Measurements from ENCODE around the gene FOXL3.

DNA sequence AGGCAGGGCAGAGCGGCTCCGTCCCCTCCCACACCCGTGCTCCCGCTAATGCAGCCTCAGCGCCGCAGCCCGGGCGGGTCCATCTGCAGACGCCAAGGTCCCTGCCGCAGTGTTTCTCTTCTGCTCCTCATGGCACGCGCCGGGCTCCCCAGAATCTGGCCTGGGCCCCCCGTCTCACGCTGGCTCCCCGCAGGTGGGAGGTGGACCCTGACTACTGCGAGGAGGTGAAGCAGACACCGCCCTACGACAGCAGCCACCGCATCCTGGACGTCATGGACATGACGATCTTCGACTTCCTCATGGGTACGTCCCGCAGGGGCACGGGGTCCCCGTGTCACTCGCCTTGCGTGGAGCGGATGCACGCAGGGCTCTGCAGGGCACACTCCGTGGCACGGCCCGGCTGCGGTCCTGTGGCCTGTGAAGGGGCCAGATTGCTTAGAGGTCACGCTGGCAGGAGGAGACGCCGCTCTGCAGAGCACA is 33.5 kb upstream of the FOXL3 start:
- TF ChIP-seq MAZ (IDR thresholded peaks at IDR 0.05; ENCODE audit: borderline replicate concordance, low read depth, low read length) (no peak), NR3C1 (IDR thresholded peaks at IDR 0.05) (no peak), JUN (IDR thresholded peaks at IDR 0.05) (no peak)
- TF ChIP-seq, protein P1, sequence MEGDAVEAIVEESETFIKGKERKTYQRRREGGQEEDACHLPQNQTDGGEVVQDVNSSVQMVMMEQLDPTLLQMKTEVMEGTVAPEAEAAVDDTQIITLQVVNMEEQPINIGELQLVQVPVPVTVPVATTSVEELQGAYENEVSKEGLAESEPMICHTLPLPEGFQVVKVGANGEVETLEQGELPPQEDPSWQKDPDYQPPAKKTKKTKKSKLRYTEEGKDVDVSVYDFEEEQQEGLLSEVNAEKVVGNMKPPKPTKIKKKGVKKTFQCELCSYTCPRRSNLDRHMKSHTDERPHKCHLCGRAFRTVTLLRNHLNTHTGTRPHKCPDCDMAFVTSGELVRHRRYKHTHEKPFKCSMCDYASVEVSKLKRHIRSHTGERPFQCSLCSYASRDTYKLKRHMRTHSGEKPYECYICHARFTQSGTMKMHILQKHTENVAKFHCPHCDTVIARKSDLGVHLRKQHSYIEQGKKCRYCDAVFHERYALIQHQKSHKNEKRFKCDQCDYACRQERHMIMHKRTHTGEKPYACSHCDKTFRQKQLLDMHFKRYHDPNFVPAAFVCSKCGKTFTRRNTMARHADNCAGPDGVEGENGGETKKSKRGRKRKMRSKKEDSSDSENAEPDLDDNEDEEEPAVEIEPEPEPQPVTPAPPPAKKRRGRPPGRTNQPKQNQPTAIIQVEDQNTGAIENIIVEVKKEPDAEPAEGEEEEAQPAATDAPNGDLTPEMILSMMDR (IDR thresholded peaks at IDR 0.05): no peak
- TF ChIP-seq, protein P2, sequence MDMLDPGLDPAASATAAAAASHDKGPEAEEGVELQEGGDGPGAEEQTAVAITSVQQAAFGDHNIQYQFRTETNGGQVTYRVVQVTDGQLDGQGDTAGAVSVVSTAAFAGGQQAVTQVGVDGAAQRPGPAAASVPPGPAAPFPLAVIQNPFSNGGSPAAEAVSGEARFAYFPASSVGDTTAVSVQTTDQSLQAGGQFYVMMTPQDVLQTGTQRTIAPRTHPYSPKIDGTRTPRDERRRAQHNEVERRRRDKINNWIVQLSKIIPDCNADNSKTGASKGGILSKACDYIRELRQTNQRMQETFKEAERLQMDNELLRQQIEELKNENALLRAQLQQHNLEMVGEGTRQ (IDR thresholded peaks at IDR 0.05): no peak

All from A549 (cell line).